K562 (cell line): ENCODE data around the gene CD300H. TPM values are rescaled to one million over a fixed set of nuclear protein-coding genes. Genes with fewer than 3 reads are reported as not detected.

Experiments
- ATAC-seq: fragments of 200-7000 bp; cut with Tn5 transposase; 3 replicates; pipeline ENCODE4 v1.9.1; 2020; ENCODE audit warnings: moderate library complexity
- BruUV-seq: library from RNA; stranded (reverse); fragments of 400-500 nt; replicated peaks from 2 replicates; lab custom pipeline; 2021; lab: Mats Ljungman, UMichigan
- CTCF ChIA-PET: fragments of 300-600 bp; formaldehyde crosslinking; extraction: SDS; loops from one replicate; lab custom pipeline; 2021; ENCODE audit warnings: low intra/inter-chr PET ratio; lab: Yijun Ruan, JAX
- POLR2A ChIA-PET: fragments of 300-600, 350-650 bp; sonication (Branson Sonifier 250); formaldehyde crosslinking; extraction: SDS; loops from one replicate; lab custom pipeline; 2021; ENCODE audit warnings: antibody characterized with exemption, inconsistent platforms; lab: Yijun Ruan, JAX
- DNase-seq, 4 experiments: peaks; one replicate each; pipeline versions ENCODE4 v3.0.0 to v3.0.0-alpha.2; 2011 to 2018; ENCODE audit warnings: low spot score in 3 of 4, mixed read lengths in 3 of 4; ENCODE audit errors: extremely low read depth in 1 of 4
- FAIRE-seq: peaks from 2 replicates; lab custom pipeline; 2011; peaks lifted over from hg19 to GRCh38; lab: Jason Lieb, UNC
- H2AFZ ChIP-seq: 2 replicates; pipeline ENCODE4 v1.6.0; 2011; ENCODE audit warnings: low read depth, low read length, control low read depth, inconsistent platforms
- H3K27ac ChIP-seq: fragments of 200-600 bp; 3 replicates; pipeline ENCODE4 v1.8.0; 2011; ENCODE audit warnings: low read depth, mild to moderate bottlenecking, control low read depth, inconsistent platforms, low read length, moderate library complexity, mixed read lengths; ENCODE audit errors: extremely low read depth
- H3K27me3 ChIP-seq, 2 experiments: fragments of 300-600 bp in 1 of 2; 2 replicates in 1 of 2; 3 replicates in 1 of 2; pipeline versions ENCODE4 v1.6.0 to v1.8.0; 2011; ENCODE audit warnings: inconsistent platforms in 2 of 2, low read length in 2 of 2, mild to moderate bottlenecking in 1 of 2, mixed read lengths in 1 of 2, moderate library complexity in 1 of 2; ENCODE audit not compliant: control insufficient read depth in 2 of 2, insufficient read depth in 2 of 2
- H3K36me3 ChIP-seq: fragments of 300-600 bp; 3 replicates; pipeline ENCODE4 v1.8.0; 2011; ENCODE audit warnings: mild to moderate bottlenecking, low read length, inconsistent platforms; ENCODE audit not compliant: control insufficient read depth, insufficient read depth
- H3K4me1 ChIP-seq, 2 experiments: fragments of 200-600 bp in 1 of 2; replicated peaks in 1 of 2; 2 replicates in 1 of 2; 3 replicates in 1 of 2; pipeline versions ENCODE4 v1.5.1 to v1.8.0; 2011; ENCODE audit warnings: inconsistent platforms in 2 of 2, low read length in 2 of 2, mild to moderate bottlenecking in 1 of 2, mixed read lengths in 1 of 2, moderate library complexity in 1 of 2; ENCODE audit not compliant: control insufficient read depth in 2 of 2, insufficient read depth in 2 of 2
- H3K4me2 ChIP-seq: 2 replicates; pipeline ENCODE4 v1.6.1; 2011; ENCODE audit warnings: low read length, control low read depth, inconsistent platforms, mixed read lengths; ENCODE audit not compliant: insufficient read depth
- H3K4me3 ChIP-seq: fragments of 200-600 bp; sonication (generic), shearing (Covaris generic); 2 replicates; pipeline ENCODE4 v1.5.1; 2016; ENCODE audit warnings: control low read depth, inconsistent platforms
- H3K79me2 ChIP-seq: fragments of 200-600 bp; 3 replicates; pipeline ENCODE4 v1.8.0; 2011; ENCODE audit warnings: low read length, inconsistent platforms; ENCODE audit not compliant: control insufficient read depth, insufficient read depth
- H3K9ac ChIP-seq, 2 experiments: 2 replicates each; pipeline versions ENCODE4 v1.6.0 to v1.6.1; 2011; ENCODE audit warnings: low read depth in 2 of 2, low read length in 2 of 2, control low read depth in 1 of 2, inconsistent platforms in 1 of 2, mild to moderate bottlenecking in 1 of 2, mixed read lengths in 1 of 2; ENCODE audit not compliant: insufficient read depth in 1 of 2
- H3K9me1 ChIP-seq: one replicate; pipeline ENCODE4 v1.6.0; 2011; ENCODE audit warnings: inconsistent platforms, mild to moderate bottlenecking, low read length, moderate library complexity; ENCODE audit not compliant: control insufficient read depth, insufficient read depth
- H3K9me3 ChIP-seq: replicated peaks from 2 replicates; pipeline ENCODE4 v1.5.1; 2011; ENCODE audit warnings: low read depth, low read length, inconsistent platforms; ENCODE audit not compliant: control insufficient read depth, insufficient read depth
- H4K20me1 ChIP-seq: replicated peaks from 2 replicates; pipeline ENCODE4 v1.6.1; 2011; ENCODE audit warnings: low read length, inconsistent platforms, mixed read lengths; ENCODE audit not compliant: control insufficient read depth, insufficient read depth
- CEBPB ChIP-seq: fragments of 450-650 bp; IDR thresholded peaks from 2 replicates; pipeline ENCODE4 v1.6.1; 2016; ENCODE audit warnings: missing genetic modification characterization, missing compliant biosample characterization
- FOXK1 ChIP-seq: sonication (generic); formaldehyde crosslinking; IDR thresholded peaks from 2 replicates; pipeline ENCODE4 v1.8.0; 2022; ENCODE audit warnings: missing genetic modification reagents, mild to moderate bottlenecking, borderline replicate concordance
- HDGF ChIP-seq: fragments of 450-650 bp; IDR thresholded peaks from 2 replicates; pipeline ENCODE4 v1.6.1; 2016
- MIER1 ChIP-seq: fragments of 450-650 bp; IDR thresholded peaks from 2 replicates; pipeline ENCODE4 v1.6.1; 2016; ENCODE audit warnings: antibody characterized with exemption, mild to moderate bottlenecking, low read depth
- MXI1 ChIP-seq: IDR thresholded peaks from 2 replicates; pipeline ENCODE4 v1.6.1; 2011; ENCODE audit warnings: low read depth, mild to moderate bottlenecking, improper control_type of control experiment, low read length
- RB1 ChIP-seq: fragments of 450-650 bp; IDR thresholded peaks from 2 replicates; pipeline ENCODE4 v1.6.1; 2017; ENCODE audit warnings: low read depth, mild to moderate bottlenecking
- SRSF3 ChIP-seq: fragments of 200-400 bp; formaldehyde crosslinking; IDR thresholded peaks from 2 replicates; pipeline ENCODE4 v1.6.1; 2016; ENCODE audit warnings: mild to moderate bottlenecking, low read length, moderate library complexity; ENCODE audit not compliant: insufficient read depth
- WGBS: fragments of 100-300 bp; shearing (Covaris generic); methylation state at CpG from one replicate; pipeline ENCODE4 v1.1.6; 2016; ENCODE audit warnings: low coverage, mixed read lengths; ENCODE audit not compliant: insufficient coverage; ENCODE audit errors: missing lambda C conversion rate; 5-methylcytosine and 5-hydroxymethylcytosine counted together
- in situ Hi-C: fragments of 300-500 bp; cut with MboI; formaldehyde crosslinking; loops from 4 replicates; pipeline ENCODE4 v1.15.0; 2018; ENCODE audit warnings: inconsistent platforms, mixed read lengths
- intact Hi-C: fragments of 100-400 bp; cut with micrococcal nuclease; formaldehyde crosslinking; loops from 2 replicates; pipeline ENCODE4 v1.14.2; 2022
- polyA plus RNA-seq, 8 experiments: library from polyadenylated mRNA; depleted of rRNA in 4 of 8; stranded (reverse) in 5 of 8; unstranded in 3 of 8; fragments of >200 nt; fragmentation: Nextera tagmentation in 2 of 8; fragmentation: Illumina TruSeq in 1 of 8; extraction: Ambion mirVana in 2 of 8; extraction: Trizol in 1 of 8; gene quantifications; 2 replicates each; pipeline versions ENCODE4 v1.2.1 to v1.2.3, GENCODE V29; 2011 to 2014; ENCODE audit warnings: inconsistent platforms in 1 of 8, missing spikeins in 1 of 8
- total RNA-seq, 7 experiments: library from RNA; depleted of rRNA in 6 of 7; stranded (reverse); fragments of >200 nt in 6 of 7; fragmentation: Illumina TruSeq in 2 of 7; extraction: Trizol in 2 of 7; gene quantifications; 2 replicates each; pipeline versions ENCODE4 v1.2.1 to v1.2.3, GENCODE V29; 2011 to 2021; ENCODE audit warnings: low replicate concordance in 1 of 7
- TF ChIP-seq, protein P1 (sequence below): fragments of 450-650 bp; formaldehyde crosslinking; IDR thresholded peaks from 2 replicates; pipeline ENCODE4 v1.4.0; 2020; ENCODE audit warnings: mild to moderate bottlenecking, mixed read lengths
- TF ChIP-seq, protein P2 (sequence below): fragments of 250-450 bp; sonication (Bioruptor Pico); IDR thresholded peaks from 2 replicates; pipeline ENCODE4 v1.9.0; 2021; ENCODE audit warnings: mild to moderate bottlenecking
- TF ChIP-seq, protein P3 (sequence below): fragments of 450-650 bp; IDR thresholded peaks from 2 replicates; pipeline ENCODE4 v1.6.1; 2017; ENCODE audit warnings: antibody characterized with exemption
- TF ChIP-seq, protein P4 (sequence below): IDR thresholded peaks from 3 replicates; pipeline ENCODE4 v1.6.1; 2011; ENCODE audit warnings: borderline replicate concordance, mild to moderate bottlenecking, moderate library complexity; ENCODE audit not compliant: insufficient read length; ENCODE audit errors: extremely low read depth

Gene CD300H
- total and polyA plus RNA-seq, 9 of the 15 experiments (the other 6 are each of a cell fraction or from before 2014, with no cell fraction given): not detected

DNA sequence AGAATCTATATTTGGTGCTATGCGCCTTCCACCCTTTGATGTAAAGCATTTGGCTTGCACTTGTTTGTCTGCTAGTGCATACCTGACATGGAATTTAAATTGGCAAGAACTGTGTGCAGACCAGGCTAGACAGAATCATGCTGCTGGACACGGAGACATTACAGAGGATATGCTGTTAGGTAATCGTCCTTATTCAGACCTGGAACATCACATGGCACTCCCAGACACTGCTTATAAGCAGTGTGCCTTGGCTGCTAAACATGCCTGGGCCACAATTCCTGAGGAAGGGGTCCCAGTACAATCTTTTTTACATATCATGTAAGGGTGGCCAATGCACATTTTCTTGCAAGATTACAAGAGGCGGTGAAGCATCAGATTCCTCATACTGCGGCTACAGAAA is 18.4 kb upstream of the CD300H start (continued):
- TF ChIP-seq, protein P1, sequence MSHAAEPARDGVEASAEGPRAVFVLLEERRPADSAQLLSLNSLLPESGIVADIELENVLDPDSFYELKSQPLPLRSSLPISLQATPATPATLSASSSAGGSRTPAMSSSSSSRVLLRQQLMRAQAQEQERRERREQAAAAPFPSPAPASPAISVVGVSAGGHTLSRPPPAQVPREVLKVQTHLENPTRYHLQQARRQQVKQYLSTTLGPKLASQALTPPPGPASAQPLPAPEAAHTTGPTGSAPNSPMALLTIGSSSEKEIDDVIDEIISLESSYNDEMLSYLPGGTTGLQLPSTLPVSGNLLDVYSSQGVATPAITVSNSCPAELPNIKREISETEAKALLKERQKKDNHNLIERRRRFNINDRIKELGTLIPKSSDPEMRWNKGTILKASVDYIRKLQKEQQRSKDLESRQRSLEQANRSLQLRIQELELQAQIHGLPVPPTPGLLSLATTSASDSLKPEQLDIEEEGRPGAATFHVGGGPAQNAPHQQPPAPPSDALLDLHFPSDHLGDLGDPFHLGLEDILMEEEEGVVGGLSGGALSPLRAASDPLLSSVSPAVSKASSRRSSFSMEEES: no peak
- no peak for TF ChIP-seq CEBPB (tag)

GRCh38 chr17:74584292-74585060 is 17.2 kb upstream of the CD300H start:
- intact Hi-C loops: no loop called here
- Histone ChIP-seq H3K4me2 (no peak overlapping the region), H3K9me3 (no peaks in the 10 kb centered on the region; the same call in 1 of the 2 replicates), H3K27ac (no peak overlapping the region)
- no peak for ATAC-seq
- BruUV-seq: no TSS peak
- TF ChIP-seq FOXK1 (no peak), MIER1 (no peak), HDGF (no peak), SRSF3 (no peak), RB1 (no peak), MXI1 (no peak)
- TF ChIP-seq, protein P2, sequence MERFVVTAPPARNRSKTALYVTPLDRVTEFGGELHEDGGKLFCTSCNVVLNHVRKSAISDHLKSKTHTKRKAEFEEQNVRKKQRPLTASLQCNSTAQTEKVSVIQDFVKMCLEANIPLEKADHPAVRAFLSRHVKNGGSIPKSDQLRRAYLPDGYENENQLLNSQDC (CRISPR knock-in tag): no peak
- TF ChIP-seq, protein P3, sequence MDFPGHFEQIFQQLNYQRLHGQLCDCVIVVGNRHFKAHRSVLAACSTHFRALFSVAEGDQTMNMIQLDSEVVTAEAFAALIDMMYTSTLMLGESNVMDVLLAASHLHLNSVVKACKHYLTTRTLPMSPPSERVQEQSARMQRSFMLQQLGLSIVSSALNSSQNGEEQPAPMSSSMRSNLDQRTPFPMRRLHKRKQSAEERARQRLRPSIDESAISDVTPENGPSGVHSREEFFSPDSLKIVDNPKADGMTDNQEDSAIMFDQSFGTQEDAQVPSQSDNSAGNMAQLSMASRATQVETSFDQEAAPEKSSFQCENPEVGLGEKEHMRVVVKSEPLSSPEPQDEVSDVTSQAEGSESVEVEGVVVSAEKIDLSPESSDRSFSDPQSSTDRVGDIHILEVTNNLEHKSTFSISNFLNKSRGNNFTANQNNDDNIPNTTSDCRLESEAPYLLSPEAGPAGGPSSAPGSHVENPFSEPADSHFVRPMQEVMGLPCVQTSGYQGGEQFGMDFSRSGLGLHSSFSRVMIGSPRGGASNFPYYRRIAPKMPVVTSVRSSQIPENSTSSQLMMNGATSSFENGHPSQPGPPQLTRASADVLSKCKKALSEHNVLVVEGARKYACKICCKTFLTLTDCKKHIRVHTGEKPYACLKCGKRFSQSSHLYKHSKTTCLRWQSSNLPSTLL: no peak
- TF ChIP-seq, protein P4, sequence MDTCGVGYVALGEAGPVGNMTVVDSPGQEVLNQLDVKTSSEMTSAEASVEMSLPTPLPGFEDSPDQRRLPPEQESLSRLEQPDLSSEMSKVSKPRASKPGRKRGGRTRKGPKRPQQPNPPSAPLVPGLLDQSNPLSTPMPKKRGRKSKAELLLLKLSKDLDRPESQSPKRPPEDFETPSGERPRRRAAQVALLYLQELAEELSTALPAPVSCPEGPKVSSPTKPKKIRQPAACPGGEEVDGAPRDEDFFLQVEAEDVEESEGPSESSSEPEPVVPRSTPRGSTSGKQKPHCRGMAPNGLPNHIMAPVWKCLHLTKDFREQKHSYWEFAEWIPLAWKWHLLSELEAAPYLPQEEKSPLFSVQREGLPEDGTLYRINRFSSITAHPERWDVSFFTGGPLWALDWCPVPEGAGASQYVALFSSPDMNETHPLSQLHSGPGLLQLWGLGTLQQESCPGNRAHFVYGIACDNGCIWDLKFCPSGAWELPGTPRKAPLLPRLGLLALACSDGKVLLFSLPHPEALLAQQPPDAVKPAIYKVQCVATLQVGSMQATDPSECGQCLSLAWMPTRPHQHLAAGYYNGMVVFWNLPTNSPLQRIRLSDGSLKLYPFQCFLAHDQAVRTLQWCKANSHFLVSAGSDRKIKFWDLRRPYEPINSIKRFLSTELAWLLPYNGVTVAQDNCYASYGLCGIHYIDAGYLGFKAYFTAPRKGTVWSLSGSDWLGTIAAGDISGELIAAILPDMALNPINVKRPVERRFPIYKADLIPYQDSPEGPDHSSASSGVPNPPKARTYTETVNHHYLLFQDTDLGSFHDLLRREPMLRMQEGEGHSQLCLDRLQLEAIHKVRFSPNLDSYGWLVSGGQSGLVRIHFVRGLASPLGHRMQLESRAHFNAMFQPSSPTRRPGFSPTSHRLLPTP: no peak
- TF ChIP-seq, all 486 proteins: peak for 0
- Histone ChIP-seq H3K36me3 (no peaks in the 10 kb centered on the region), H3K9ac (no peak overlapping the region), H3K4me3 (no peak overlapping the region), H3K79me2 (no peaks in the 10 kb centered on the region), H3K9me1 (peaks cover 2% of the 10 kb centered on the region), H2AFZ (no peak overlapping the region), H3K27me3 (peaks cover 5 to 37% of the 10 kb centered on the region in 2 experiments; a peak in 3 of 5 replicates), H4K20me1 (no peaks in the 10 kb centered on the region), H3K4me1 (no peaks in the 10 kb centered on the region)
- no peak for FAIRE-seq
- DNase-seq: no peak
- WGBS: 2% methylated on average over 14 of the region's 14 CpGs
- ChIA-PET POLR2A (no interaction called here), CTCF (no interaction called here)
- in situ Hi-C loops: no loop called here
